K562 (cell line): ENCODE results near the gene ABHD16B. TPM values are rescaled to one million over a fixed set of nuclear protein-coding genes. Genes with fewer than 3 reads are reported as not detected.
A peak's percentile ranks its signal among the peaks of the same experiment; 100 is the strongest.

Experiments used
- ARID2 ChIP-seq: fragments of 450-650 bp; IDR thresholded peaks from 2 replicates; pipeline ENCODE4 v1.6.1; 2017; ENCODE audit warnings: antibody characterized with exemption, mild to moderate bottlenecking
- ATF6 ChIP-seq: sonication (generic); formaldehyde crosslinking; IDR thresholded peaks from 2 replicates; pipeline ENCODE4 v1.4.0; 2020; ENCODE audit warnings: mild to moderate bottlenecking, missing genetic modification reagents
- CTCFL ChIP-seq: IDR thresholded peaks from 2 replicates; pipeline ENCODE4 v1.6.1; 2011; ENCODE audit warnings: borderline replicate concordance, low read depth, mild to moderate bottlenecking, moderate library complexity, low read length; ENCODE audit not compliant: insufficient read depth, poor library complexity, severe bottlenecking
- E2F8 ChIP-seq: fragments of 450-650 bp; IDR thresholded peaks from 2 replicates; pipeline ENCODE4 v1.7.1; 2018; ENCODE audit warnings: mild to moderate bottlenecking, low read depth; ENCODE audit not compliant: partially characterized antibody
- GABPB1 ChIP-seq: sonication (generic); formaldehyde crosslinking; IDR thresholded peaks from 2 replicates; pipeline ENCODE4 v1.8.0; 2022; ENCODE audit warnings: mild to moderate bottlenecking, missing genetic modification reagents
- GTF2E2 ChIP-seq: fragments of 200-800 bp; sonication (Bioruptor generic); IDR thresholded peaks from 2 replicates; pipeline ENCODE4 v1.6.1; 2016; ENCODE audit warnings: missing genetic modification characterization, missing compliant biosample characterization
- KLF6 ChIP-seq: fragments of 250-450 bp; sonication (Bioruptor Pico); IDR thresholded peaks from 2 replicates; pipeline ENCODE4 v1.4.0; 2020; ENCODE audit warnings: mild to moderate bottlenecking, moderate library complexity, borderline replicate concordance
- MTA3 ChIP-seq: fragments of 450-650 bp; formaldehyde crosslinking; IDR thresholded peaks from 2 replicates; pipeline ENCODE4 v1.6.1; 2017; ENCODE audit warnings: mild to moderate bottlenecking, borderline replicate concordance
- NR2C2 ChIP-seq, 2 experiments: fragments of 200-800 bp in 1 of 2; sonication (Bioruptor generic) in 1 of 2; sonication (generic) in 1 of 2; formaldehyde crosslinking in 1 of 2; IDR thresholded peaks; 2 replicates each; pipeline versions ENCODE4 v1.6.1 to v1.8.0; 2016 to 2022; ENCODE audit warnings: mild to moderate bottlenecking in 1 of 2, missing compliant biosample characterization in 1 of 2, missing genetic modification characterization in 1 of 2, missing genetic modification reagents in 1 of 2
- PHF8 ChIP-seq: fragments of 200-600 bp; sonication (generic); IDR thresholded peaks from 2 replicates; pipeline ENCODE4 v1.6.1; 2012; ENCODE audit warnings: mixed run types, mild to moderate bottlenecking, inconsistent platforms, low read length, moderate library complexity, borderline replicate concordance
- POLR2A ChIP-seq: fragments of 450-650 bp; conservative IDR thresholded peaks from 2 replicates; pipeline ENCODE4 v1.6.1; 2016
- SMC3 ChIP-seq: conservative IDR thresholded peaks from 2 replicates; pipeline ENCODE4 v1.6.1; 2011; ENCODE audit warnings: low read depth, low read length, improper control_type of control experiment; ENCODE audit not compliant: insufficient read depth
- ZBTB1 ChIP-seq: sonication (generic); formaldehyde crosslinking; IDR thresholded peaks from 2 replicates; pipeline ENCODE4 v1.8.1; 2023; ENCODE audit warnings: missing genetic modification reagents, low read depth, mild to moderate bottlenecking, borderline replicate concordance
- ZNF518B ChIP-seq: fragments of 250-450 bp; sonication (Bioruptor Pico); IDR thresholded peaks from 2 replicates; pipeline ENCODE4 v1.5.0; 2021; ENCODE audit warnings: mild to moderate bottlenecking, moderate library complexity
- ZNF785 ChIP-seq: fragments of 250-450 bp; sonication (Bioruptor Pico); IDR thresholded peaks from 2 replicates; pipeline ENCODE4 v1.4.0; 2020; ENCODE audit warnings: mild to moderate bottlenecking
- polyA plus RNA-seq, 8 experiments: library from polyadenylated mRNA; depleted of rRNA in 4 of 8; stranded (reverse) in 5 of 8; unstranded in 3 of 8; fragments of >200 nt; fragmentation: Nextera tagmentation in 2 of 8; fragmentation: Illumina TruSeq in 1 of 8; extraction: Ambion mirVana in 2 of 8; extraction: Trizol in 1 of 8; gene quantifications; 2 replicates each; pipeline versions ENCODE4 v1.2.1 to v1.2.3, GENCODE V29; 2011 to 2014; ENCODE audit warnings: inconsistent platforms in 1 of 8, missing spikeins in 1 of 8
- total RNA-seq, 7 experiments: library from RNA; depleted of rRNA in 6 of 7; stranded (reverse); fragments of >200 nt in 6 of 7; fragmentation: Illumina TruSeq in 2 of 7; extraction: Trizol in 2 of 7; gene quantifications; 2 replicates each; pipeline versions ENCODE4 v1.2.1 to v1.2.3, GENCODE V29; 2011 to 2021; ENCODE audit warnings: low replicate concordance in 1 of 7

Gene ABHD16B
- total and polyA plus RNA-seq, 9 of the 15 experiments (the other 6 are each of a cell fraction or from before 2014, with no cell fraction given), result not detected

- peak; percentile 38 for TF ChIP-seq CTCFL
- peak; percentile 31; the same call in 1 of the 2 replicates for TF ChIP-seq ARID2
- TF ChIP-seq SMC3, result peak; percentile 73
- TF ChIP-seq ZBTB1, result no peak
- TF ChIP-seq PHF8, result peak; percentile 32; the same call in 1 of the 2 replicates
- peak; percentile 70; the same call in 1 of the 2 replicates for TF ChIP-seq MTA3
- no peak for TF ChIP-seq ZNF518B (CRISPR knock-in tag)
- TF ChIP-seq KLF6 (CRISPR knock-in tag), result 0 out of 2 replicates have a peak, but pooled peaks have one; percentile 27
- TF ChIP-seq ZNF785 (CRISPR knock-in tag), result no peak
- TF ChIP-seq GABPB1 (CRISPR knock-in tag), result peak; percentile 79
- 0 out of 2 replicates have a peak, but pooled peaks have one; percentile 22 for TF ChIP-seq GTF2E2 (tag)
- TF ChIP-seq POLR2A, result no peak; the same call in 1 of the 2 replicates
- peak; percentile 31 for TF ChIP-seq E2F8
- TF ChIP-seq ATF6 (CRISPR knock-in tag), result 0 out of 2 replicates have a peak, but pooled peaks have one; percentile 57
- peak; percentile 88 for TF ChIP-seq NR2C2 (CRISPR knock-in tag; IDR thresholded peaks at IDR 0.05)
- no peak; the same call in 1 of the 2 replicates for TF ChIP-seq NR2C2 (tag; IDR thresholded peaks at IDR 0.05)
Observed at GRCh38 chr20:63863798-63864544, 2.7 kb downstream of the ABHD16B start (continued).
